Vagina (tissue), 2 donors: Measurements from ENCODE around the gene NPAS3.

ENCODE experiments used
- POLR2AphosphoS5 ChIP-seq, 2 donors: sonication (generic); formaldehyde crosslinking; IDR thresholded peaks; one replicate each; pipeline ENCODE4 v1.9.0; 2017; ENCODE audit warnings: antibody characterized with exemption in 2 of 2, mild to moderate bottlenecking in 2 of 2, low read depth in 1 of 2; ENCODE audit not compliant: insufficient read depth in 1 of 2
- TF ChIP-seq, protein P1 (sequence below), 3 experiments: fragments of 450-650 bp in 2 of 3; fragments of 200-600 bp in 1 of 3; sonication (generic) in 1 of 3; IDR thresholded peaks; one replicate each; pipeline ENCODE4 v1.5.1; 2017 to 2019; ENCODE audit warnings: antibody characterized with exemption in 3 of 3, mild to moderate bottlenecking in 2 of 3, moderate library complexity in 2 of 3

DNA sequence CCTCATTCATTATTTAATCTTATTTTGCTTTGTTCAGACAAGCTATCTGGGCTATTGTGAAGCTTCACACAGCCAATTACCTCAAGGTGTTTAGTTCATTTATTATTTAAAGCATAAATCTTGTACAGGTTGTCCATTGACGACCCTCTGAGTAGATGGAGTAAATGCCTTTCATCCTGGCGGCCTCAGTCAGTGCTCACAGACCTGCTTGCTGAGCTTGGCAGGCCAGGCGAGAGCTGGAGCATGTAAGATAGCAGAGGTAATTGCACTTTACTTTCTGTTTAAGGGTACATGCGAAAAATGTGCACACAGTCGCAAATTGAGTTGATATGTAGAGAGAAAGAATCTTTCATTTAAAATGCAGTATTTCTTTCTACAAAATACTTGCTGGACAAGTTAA lies 224.4 kb downstream of the NPAS3 start:
- TF ChIP-seq, protein P1, sequence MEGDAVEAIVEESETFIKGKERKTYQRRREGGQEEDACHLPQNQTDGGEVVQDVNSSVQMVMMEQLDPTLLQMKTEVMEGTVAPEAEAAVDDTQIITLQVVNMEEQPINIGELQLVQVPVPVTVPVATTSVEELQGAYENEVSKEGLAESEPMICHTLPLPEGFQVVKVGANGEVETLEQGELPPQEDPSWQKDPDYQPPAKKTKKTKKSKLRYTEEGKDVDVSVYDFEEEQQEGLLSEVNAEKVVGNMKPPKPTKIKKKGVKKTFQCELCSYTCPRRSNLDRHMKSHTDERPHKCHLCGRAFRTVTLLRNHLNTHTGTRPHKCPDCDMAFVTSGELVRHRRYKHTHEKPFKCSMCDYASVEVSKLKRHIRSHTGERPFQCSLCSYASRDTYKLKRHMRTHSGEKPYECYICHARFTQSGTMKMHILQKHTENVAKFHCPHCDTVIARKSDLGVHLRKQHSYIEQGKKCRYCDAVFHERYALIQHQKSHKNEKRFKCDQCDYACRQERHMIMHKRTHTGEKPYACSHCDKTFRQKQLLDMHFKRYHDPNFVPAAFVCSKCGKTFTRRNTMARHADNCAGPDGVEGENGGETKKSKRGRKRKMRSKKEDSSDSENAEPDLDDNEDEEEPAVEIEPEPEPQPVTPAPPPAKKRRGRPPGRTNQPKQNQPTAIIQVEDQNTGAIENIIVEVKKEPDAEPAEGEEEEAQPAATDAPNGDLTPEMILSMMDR (IDR thresholded peaks at IDR 0.05) = no peak
- no peak for TF ChIP-seq POLR2AphosphoS5 (IDR thresholded peaks at IDR 0.05; ENCODE audit: insufficient read depth in 1 of 2, low read depth in 1 of 2)
